ENCODE data around the gene AHCYL2.

Gene AHCYL2

DNA sequence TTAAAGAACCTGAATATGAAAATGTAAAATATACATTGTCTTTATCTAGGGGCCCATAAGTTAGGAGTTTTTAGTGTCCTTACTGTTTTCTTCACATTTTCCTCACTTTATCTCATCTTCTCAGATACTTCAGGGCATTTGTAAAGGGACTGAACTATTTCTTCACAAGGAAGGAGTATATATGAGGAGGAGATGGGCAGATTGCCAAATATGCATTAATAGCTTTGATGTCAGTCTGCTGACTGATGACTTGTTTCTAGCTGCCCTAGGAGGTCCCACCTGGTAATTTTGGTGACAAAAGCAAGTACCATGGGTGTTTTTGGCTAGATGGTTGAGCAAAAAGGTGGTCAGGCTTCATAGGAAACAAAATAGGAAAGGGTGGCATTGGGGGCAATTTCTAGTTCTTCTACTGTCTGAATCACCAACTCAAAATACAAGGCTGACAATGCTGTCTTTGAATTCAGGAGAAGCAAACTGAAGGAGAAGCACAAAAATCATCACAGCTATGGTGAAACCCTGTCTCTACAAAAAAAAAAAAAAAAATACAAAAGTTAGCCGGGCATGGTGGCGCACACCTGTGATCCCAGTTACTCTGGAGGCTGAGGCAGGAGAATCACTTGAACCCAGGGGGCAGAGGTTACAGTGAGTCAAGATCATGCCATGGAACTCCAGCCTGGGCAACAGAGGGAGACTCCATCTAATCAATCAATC is 199.0 kb downstream of the AHCYL2 start:
- H3K4me3 ChIP-seq (ENCODE audit: low read depth, low read length): no peak overlapping the region
- TF ChIP-seq CTCF (IDR thresholded peaks at IDR 0.05; ENCODE audit: low read depth, low read length): no peak
- peak; percentile 7 for DNase-seq (ENCODE audit: low read depth, low spot score)
- in situ Hi-C loops (cut with HindIII; ENCODE audit: low sequenced_read_pairs): no loop called here

DNA sequence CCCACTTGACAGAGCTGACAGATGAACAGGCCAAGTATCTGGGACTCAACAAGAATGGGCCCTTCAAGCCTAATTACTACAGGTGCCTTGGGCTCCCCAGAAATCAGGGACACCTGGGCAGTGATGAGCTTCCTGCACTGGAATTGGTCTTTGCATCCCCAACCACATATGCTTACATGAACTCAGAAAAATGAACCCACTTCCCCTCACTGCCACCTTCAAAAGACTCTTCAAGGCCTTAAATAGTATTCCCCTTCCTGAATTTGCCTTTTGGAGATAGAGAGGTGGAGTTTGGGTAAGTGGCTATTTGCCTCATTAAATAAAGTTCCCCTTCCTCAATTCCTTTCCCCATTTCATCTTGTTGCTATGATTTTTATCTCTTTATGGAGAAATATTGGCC is 201.7 kb downstream of the AHCYL2 start:
- in situ Hi-C loops (cut with HindIII; ENCODE audit: low sequenced_read_pairs): no loop called here
- TF ChIP-seq CTCF (IDR thresholded peaks at IDR 0.05; ENCODE audit: low read depth, low read length): no peak
- DNase-seq (ENCODE audit: low read depth, low spot score): no peak
- H3K4me3 ChIP-seq (ENCODE audit: low read depth, low read length): no peak overlapping the region

- TF ChIP-seq CTCF (IDR thresholded peaks at IDR 0.05; ENCODE audit: low read depth, low read length): no peak
- in situ Hi-C loops (cut with HindIII; ENCODE audit: low sequenced_read_pairs): no loop called here
- H3K4me3 ChIP-seq (ENCODE audit: low read depth, low read length): no peak overlapping the region
- DNase-seq (ENCODE audit: low read depth, low spot score): no peak
Observed at GRCh38 chr7:129427526-129428045, 202.8 kb downstream of the AHCYL2 start.

DNA sequence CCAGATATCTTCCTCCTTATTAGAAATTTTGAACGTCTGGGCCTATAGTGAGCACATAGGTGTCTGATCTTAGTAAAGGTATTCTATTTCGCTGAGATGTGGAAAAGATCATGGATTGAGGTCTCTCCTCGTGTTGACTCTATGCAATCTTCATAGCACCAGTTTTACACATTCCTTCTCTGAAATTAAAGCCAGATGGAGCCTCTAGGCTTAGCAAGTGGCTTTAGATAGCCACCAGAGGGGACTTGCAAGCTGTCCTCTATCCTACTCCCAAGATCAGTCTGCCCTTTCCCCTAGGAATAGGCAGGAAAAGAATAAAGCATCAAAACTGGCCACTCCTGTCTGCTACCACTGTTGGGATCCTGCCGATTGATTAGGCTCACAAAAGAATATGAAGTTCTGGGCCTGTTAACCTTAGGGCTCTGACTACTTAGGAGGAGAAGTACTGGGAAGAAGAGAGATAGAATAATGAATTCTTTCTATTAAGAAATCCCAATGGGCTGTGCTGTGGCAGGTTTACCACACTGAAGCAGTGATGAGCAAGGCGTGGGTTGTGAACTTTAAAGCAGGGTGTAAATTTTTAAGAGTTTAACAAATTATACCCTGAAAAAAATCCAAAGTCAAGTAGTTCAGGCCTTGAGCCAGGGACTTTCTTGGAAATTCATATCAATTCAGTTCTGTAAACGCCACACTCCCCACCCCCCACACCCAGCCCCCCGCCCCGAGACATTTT is 207.2 kb downstream of the AHCYL2 start:
- H3K4me3 ChIP-seq (ENCODE audit: low read depth, low read length): no peak overlapping the region
- no peak for TF ChIP-seq CTCF (IDR thresholded peaks at IDR 0.05; ENCODE audit: low read depth, low read length)
- no peak for DNase-seq (ENCODE audit: low read depth, low spot score)
- in situ Hi-C loops (cut with HindIII; ENCODE audit: low sequenced_read_pairs): no loop called here

- DNase-seq (ENCODE audit: low read depth, low spot score): peak; percentile 78
- H3K4me3 ChIP-seq (ENCODE audit: low read depth, low read length): peak within 1 kb of the TSS; percentile 66
- in situ Hi-C loops (cut with HindIII; ENCODE audit: low sequenced_read_pairs): no loop called here
- TF ChIP-seq CTCF (IDR thresholded peaks at IDR 0.05; ENCODE audit: low read depth, low read length): peak; percentile 21
Observed at GRCh38 chr7:129433847-129434674, 209.2 kb downstream of the AHCYL2 start, which contains the start of gene STRIP2. STRIP2 (plus strand) TSS chr7:129434432; CDS start chr7:129434473, 41 bp downstream.

GRCh38 chr7:129434675-129435318 is 210.0 kb downstream of the AHCYL2 start:
- in situ Hi-C loops (cut with HindIII; ENCODE audit: low sequenced_read_pairs): no loop called here
- DNase-seq (ENCODE audit: low read depth, low spot score): peak; percentile 8
- no peak for TF ChIP-seq CTCF (IDR thresholded peaks at IDR 0.05; ENCODE audit: low read depth, low read length)
- peak overlapping the region; percentile 66 for H3K4me3 ChIP-seq (ENCODE audit: low read depth, low read length)
